Calu3 (cell line): Measurements from ENCODE around the gene CLIP2. TPM values are rescaled to one million over a fixed set of nuclear protein-coding genes. Genes with fewer than 3 reads are reported as not detected.

Source experiments
- BruUV-seq: library from RNA; stranded (reverse); fragments of 400-500 nt; replicated peaks from 2 replicates; lab custom pipeline; 2021; lab: Mats Ljungman, UMichigan
- CTCF ChIA-PET: fragments of 300-600 bp; sonication (Branson Sonifier 250); formaldehyde crosslinking; loops from one replicate; lab custom pipeline; 2022; ENCODE audit warnings: antibody characterized with exemption; lab: Charles Lee
- DNase-seq: peaks from one replicate; pipeline ENCODE4 v3.0.0; 2022
- H3K27ac Mint-ChIP-seq: one replicate; pipeline ENCODE4 v1.8.0; 2022; ENCODE audit warnings: mixed read lengths; ENCODE audit not compliant: unreplicated experiment
- H3K27me3 Mint-ChIP-seq: one replicate; pipeline ENCODE4 v1.8.0; 2022; ENCODE audit warnings: mixed read lengths; ENCODE audit not compliant: unreplicated experiment
- H3K36me3 Mint-ChIP-seq: one replicate; pipeline ENCODE4 v1.8.0; 2022; ENCODE audit warnings: mild to moderate bottlenecking, moderate library complexity, mixed read lengths; ENCODE audit not compliant: insufficient read depth, unreplicated experiment
- H3K4me1 Mint-ChIP-seq: one replicate; pipeline ENCODE4 v1.8.0; 2022; ENCODE audit warnings: mild to moderate bottlenecking, low read depth, mixed read lengths; ENCODE audit not compliant: unreplicated experiment
- H3K4me3 Mint-ChIP-seq: one replicate; pipeline ENCODE4 v1.8.0; 2022; ENCODE audit warnings: mild to moderate bottlenecking, low read depth, moderate library complexity, mixed read lengths; ENCODE audit not compliant: unreplicated experiment
- H3K9me3 Mint-ChIP-seq: one replicate; pipeline ENCODE4 v1.8.0; 2022; ENCODE audit warnings: low read depth, mixed read lengths; ENCODE audit not compliant: unreplicated experiment
- CTCF ChIP-seq: fragments of 200-600 bp; IDR thresholded peaks from one replicate; pipeline ENCODE4 v1.8.0; 2022; ENCODE audit warnings: antibody characterized with exemption; ENCODE audit not compliant: unreplicated experiment
- intact Hi-C: fragments of 100-400 bp; cut with micrococcal nuclease; formaldehyde crosslinking; loops from one replicate; pipeline ENCODE4 v1.10.0; 2022; ENCODE audit not compliant: unreplicated experiment
- total RNA-seq: library from RNA; stranded (reverse); gene quantifications from 2 replicates; pipeline ENCODE4 v1.2.3, GENCODE V29; 2022

The CLIP2 gene
- total RNA-seq, 1 experiment from 2014 or later, result 22.4 TPM

- no peak for TF ChIP-seq CTCF
- Mint-ChIP-seq H3K27me3 (no peaks in the 10 kb centered on the region), H3K4me3 (no peak overlapping the region), H3K4me1 (no peaks in the 10 kb centered on the region), H3K27ac (no peak overlapping the region), H3K36me3 (no peaks in the 10 kb centered on the region), H3K9me3 (no peaks in the 10 kb centered on the region)
- DNase-seq, result no peak
- BruUV-seq, result no TSS peak
- CTCF ChIA-PET, result no interaction called here
- intact Hi-C loops, result no loop called here
Observed at GRCh38 chr7:74329225-74329624, 40.0 kb downstream of the CLIP2 start.

- H3K4me3 Mint-ChIP-seq, result no peak overlapping the region
- H3K27me3 Mint-ChIP-seq, result no peaks in the 10 kb centered on the region
- intact Hi-C loops, result no loop called here
- DNase-seq, result no peak
- no peak overlapping the region for H3K27ac Mint-ChIP-seq
- no peaks in the 10 kb centered on the region for H3K4me1 Mint-ChIP-seq
- CTCF ChIA-PET, result no interaction called here
- no TSS peak for BruUV-seq
- H3K9me3 Mint-ChIP-seq, result no peaks in the 10 kb centered on the region
- no peak for TF ChIP-seq CTCF
- no peaks in the 10 kb centered on the region for H3K36me3 Mint-ChIP-seq
Observed at GRCh38 chr7:74332373-74333176, 43.4 kb downstream of the CLIP2 start.

GRCh38 chr7:74334030-74334429 is 44.8 kb downstream of the CLIP2 start:
- Mint-ChIP-seq H3K27ac (no peak overlapping the region), H3K4me1 (no peaks in the 10 kb centered on the region), H3K27me3 (no peaks in the 10 kb centered on the region), H3K9me3 (no peaks in the 10 kb centered on the region), H3K4me3 (no peak overlapping the region), H3K36me3 (peaks cover 3% of the 10 kb centered on the region)
- CTCF ChIA-PET, result interaction anchor here (0.6 kb wide), 1 partner anchor 328 kb away, joined by 4 read pairs; no protein-coding TSS in a partner anchor
- BruUV-seq, result no TSS peak
- no peak for TF ChIP-seq CTCF
- no peak for DNase-seq
- intact Hi-C loops, result no loop called here

GRCh38 chr7:74337926-74338325 is 48.7 kb downstream of the CLIP2 start:
- no peak for DNase-seq

More at GRCh38 chr7:74337926-74338325, 48.7 kb downstream of the CLIP2 start:
- CTCF ChIA-PET, result no interaction called here
- Mint-ChIP-seq H3K9me3 (no peaks in the 10 kb centered on the region), H3K27me3 (no peaks in the 10 kb centered on the region), H3K4me3 (no peak overlapping the region), H3K36me3 (peaks cover 7% of the 10 kb centered on the region), H3K27ac (no peak overlapping the region), H3K4me1 (no peaks in the 10 kb centered on the region)
- no peak for TF ChIP-seq CTCF
- BruUV-seq, result no TSS peak
- intact Hi-C loops, result no loop called here
